Measurements from ENCODE around the gene FBXO27. TPM values are rescaled to one million over a fixed set of nuclear protein-coding genes. Genes with fewer than 3 reads are reported as not detected.

FBXO27 gene
- polyA plus RNA-seq, 1 donor from 2014 or later = 2.7 TPM

DNA sequence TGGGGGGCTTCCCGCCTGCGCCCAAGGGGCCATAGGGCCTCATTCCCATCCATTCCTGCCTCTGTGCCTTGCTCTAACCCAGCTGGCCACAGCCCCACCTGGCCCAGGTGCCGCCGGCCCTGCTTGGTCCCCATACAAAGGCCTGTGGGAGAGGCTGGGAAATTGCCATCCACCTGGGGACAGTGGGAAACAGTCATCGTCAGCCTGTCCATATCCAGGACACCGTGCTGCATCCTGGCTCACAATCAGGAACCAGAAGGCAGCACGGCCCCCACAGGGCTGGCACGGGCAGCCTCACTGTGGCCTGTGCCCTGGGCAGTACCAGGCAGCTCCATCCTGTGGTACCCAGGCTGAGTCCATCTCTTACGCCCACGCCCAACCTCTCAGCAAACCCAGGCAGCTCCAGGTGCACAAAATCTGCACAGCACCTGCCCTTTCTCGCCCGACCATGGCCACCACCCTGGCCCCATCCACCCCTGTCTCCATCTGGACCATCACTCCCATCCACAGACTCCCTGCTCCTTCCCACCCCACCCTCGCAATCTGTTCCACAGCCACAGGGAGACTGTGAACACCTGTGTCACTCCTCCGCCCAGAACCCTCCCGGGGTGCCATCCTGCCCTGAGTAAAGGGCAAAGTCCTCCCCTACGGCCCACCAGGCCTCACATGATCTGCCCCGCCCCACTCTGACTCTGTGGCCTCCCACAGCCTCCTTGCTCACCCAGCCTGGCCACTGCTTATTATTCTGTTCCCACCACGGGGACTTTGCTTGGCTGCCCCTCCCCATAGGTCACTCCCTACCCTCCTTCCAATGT, 21.1 kb upstream of the FBXO27 start:
- TF ChIP-seq EZH2 (IDR thresholded peaks at IDR 0.05; ENCODE audit: borderline replicate concordance, insufficient read depth, low read length, poor library complexity, severe bottlenecking) (no peak), POLR2AphosphoS5 (IDR thresholded peaks at IDR 0.05) (no peak), TAF1 (IDR thresholded peaks at IDR 0.05; ENCODE audit: low read depth) (no peak), MXI1 (conservative IDR thresholded peaks at IDR 0.05; ENCODE audit: poor library complexity, severe bottlenecking) (no peak), EP300 (conservative IDR thresholded peaks at IDR 0.05; ENCODE audit: poor library complexity, severe bottlenecking) (no peak), RAD21 (conservative IDR thresholded peaks at IDR 0.05) (no peak), SMC3 (conservative IDR thresholded peaks at IDR 0.05; ENCODE audit: poor library complexity) (no peak)
- TF ChIP-seq, protein P1, sequence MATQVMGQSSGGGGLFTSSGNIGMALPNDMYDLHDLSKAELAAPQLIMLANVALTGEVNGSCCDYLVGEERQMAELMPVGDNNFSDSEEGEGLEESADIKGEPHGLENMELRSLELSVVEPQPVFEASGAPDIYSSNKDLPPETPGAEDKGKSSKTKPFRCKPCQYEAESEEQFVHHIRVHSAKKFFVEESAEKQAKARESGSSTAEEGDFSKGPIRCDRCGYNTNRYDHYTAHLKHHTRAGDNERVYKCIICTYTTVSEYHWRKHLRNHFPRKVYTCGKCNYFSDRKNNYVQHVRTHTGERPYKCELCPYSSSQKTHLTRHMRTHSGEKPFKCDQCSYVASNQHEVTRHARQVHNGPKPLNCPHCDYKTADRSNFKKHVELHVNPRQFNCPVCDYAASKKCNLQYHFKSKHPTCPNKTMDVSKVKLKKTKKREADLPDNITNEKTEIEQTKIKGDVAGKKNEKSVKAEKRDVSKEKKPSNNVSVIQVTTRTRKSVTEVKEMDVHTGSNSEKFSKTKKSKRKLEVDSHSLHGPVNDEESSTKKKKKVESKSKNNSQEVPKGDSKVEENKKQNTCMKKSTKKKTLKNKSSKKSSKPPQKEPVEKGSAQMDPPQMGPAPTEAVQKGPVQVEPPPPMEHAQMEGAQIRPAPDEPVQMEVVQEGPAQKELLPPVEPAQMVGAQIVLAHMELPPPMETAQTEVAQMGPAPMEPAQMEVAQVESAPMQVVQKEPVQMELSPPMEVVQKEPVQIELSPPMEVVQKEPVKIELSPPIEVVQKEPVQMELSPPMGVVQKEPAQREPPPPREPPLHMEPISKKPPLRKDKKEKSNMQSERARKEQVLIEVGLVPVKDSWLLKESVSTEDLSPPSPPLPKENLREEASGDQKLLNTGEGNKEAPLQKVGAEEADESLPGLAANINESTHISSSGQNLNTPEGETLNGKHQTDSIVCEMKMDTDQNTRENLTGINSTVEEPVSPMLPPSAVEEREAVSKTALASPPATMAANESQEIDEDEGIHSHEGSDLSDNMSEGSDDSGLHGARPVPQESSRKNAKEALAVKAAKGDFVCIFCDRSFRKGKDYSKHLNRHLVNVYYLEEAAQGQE (IDR thresholded peaks at IDR 0.05; ENCODE audit: borderline replicate concordance) = no peak
- TF ChIP-seq, protein P2, sequence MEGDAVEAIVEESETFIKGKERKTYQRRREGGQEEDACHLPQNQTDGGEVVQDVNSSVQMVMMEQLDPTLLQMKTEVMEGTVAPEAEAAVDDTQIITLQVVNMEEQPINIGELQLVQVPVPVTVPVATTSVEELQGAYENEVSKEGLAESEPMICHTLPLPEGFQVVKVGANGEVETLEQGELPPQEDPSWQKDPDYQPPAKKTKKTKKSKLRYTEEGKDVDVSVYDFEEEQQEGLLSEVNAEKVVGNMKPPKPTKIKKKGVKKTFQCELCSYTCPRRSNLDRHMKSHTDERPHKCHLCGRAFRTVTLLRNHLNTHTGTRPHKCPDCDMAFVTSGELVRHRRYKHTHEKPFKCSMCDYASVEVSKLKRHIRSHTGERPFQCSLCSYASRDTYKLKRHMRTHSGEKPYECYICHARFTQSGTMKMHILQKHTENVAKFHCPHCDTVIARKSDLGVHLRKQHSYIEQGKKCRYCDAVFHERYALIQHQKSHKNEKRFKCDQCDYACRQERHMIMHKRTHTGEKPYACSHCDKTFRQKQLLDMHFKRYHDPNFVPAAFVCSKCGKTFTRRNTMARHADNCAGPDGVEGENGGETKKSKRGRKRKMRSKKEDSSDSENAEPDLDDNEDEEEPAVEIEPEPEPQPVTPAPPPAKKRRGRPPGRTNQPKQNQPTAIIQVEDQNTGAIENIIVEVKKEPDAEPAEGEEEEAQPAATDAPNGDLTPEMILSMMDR (IDR thresholded peaks at IDR 0.05; ENCODE audit: poor library complexity, severe bottlenecking) = no peak
- Histone ChIP-seq H2AFZ (ENCODE audit: low read depth, low read length) (no peak overlapping the region), H3K4me3 (ENCODE audit: low read length) (no peak overlapping the region), H3K27ac (ENCODE audit: low read length) (no peak overlapping the region), H3K27me3 (ENCODE audit: insufficient read depth, low read depth, low read length) (no peaks in the 10 kb centered on the region), H3K4me2 (ENCODE audit: low read length) (no peak overlapping the region), H3K9ac (ENCODE audit: low read length) (no peak overlapping the region), H3K9me3 (ENCODE audit: low read length) (no peaks in the 10 kb centered on the region), H3K9me2 (ENCODE audit: insufficient read depth, low read length) (no peaks in the 10 kb centered on the region), H3F3A (ENCODE audit: insufficient read depth, low read length, poor library complexity, severe bottlenecking) (no peaks in the 10 kb centered on the region), H4K20me1 (ENCODE audit: insufficient read depth) (no peaks in the 10 kb centered on the region), H3K36me3 (ENCODE audit: insufficient read depth, low read length) (no peaks in the 10 kb centered on the region), H3K79me2 (replicated peaks; ENCODE audit: insufficient read depth, low read length) (no peaks in the 10 kb centered on the region)

DNA sequence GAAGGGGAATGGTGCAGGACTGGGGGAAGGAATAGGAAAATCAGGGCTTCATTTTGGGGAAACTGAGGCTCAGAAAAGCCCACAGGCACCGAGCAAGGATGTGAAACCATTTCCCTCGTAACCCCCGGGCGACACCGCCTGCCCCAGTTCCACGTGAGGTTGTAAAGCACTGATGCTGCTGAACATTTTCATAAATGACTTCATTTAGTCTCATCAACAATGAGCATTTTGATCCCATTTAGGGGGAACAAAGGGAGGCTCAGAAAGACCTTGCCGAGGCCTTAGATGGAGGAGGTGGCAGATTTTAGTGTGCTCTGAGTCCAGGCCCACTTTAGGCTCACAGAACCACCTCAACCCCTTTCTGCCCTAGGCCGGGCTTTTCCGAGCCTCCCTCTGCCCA, 20.5 kb upstream of the FBXO27 start:
- no peaks in the 10 kb centered on the region for H3K79me2 ChIP-seq (replicated peaks; ENCODE audit: insufficient read depth, low read length)
- no peak overlapping the region for H2AFZ ChIP-seq (ENCODE audit: low read depth, low read length)
- H3K4me3 ChIP-seq (ENCODE audit: low read length) = no peak overlapping the region
- H3K9ac ChIP-seq (ENCODE audit: low read length) = no peak overlapping the region
- no peaks in the 10 kb centered on the region for H3K9me3 ChIP-seq (ENCODE audit: low read length)
- TF ChIP-seq RAD21 (conservative IDR thresholded peaks at IDR 0.05) (no peak), POLR2AphosphoS5 (IDR thresholded peaks at IDR 0.05) (no peak), EZH2 (IDR thresholded peaks at IDR 0.05; ENCODE audit: borderline replicate concordance, insufficient read depth, low read length, poor library complexity, severe bottlenecking) (no peak), SMC3 (conservative IDR thresholded peaks at IDR 0.05; ENCODE audit: poor library complexity) (no peak), MXI1 (conservative IDR thresholded peaks at IDR 0.05; ENCODE audit: poor library complexity, severe bottlenecking) (no peak), EP300 (conservative IDR thresholded peaks at IDR 0.05; ENCODE audit: poor library complexity, severe bottlenecking) (no peak), TAF1 (IDR thresholded peaks at IDR 0.05; ENCODE audit: low read depth) (no peak)
- TF ChIP-seq, protein P2 (IDR thresholded peaks at IDR 0.05; ENCODE audit: poor library complexity, severe bottlenecking) = no peak
- TF ChIP-seq, protein P1 (IDR thresholded peaks at IDR 0.05; ENCODE audit: borderline replicate concordance) = no peak
- no peaks in the 10 kb centered on the region for H3K36me3 ChIP-seq (ENCODE audit: insufficient read depth, low read length)
- H3K9me2 ChIP-seq (ENCODE audit: insufficient read depth, low read length) = no peaks in the 10 kb centered on the region
- H4K20me1 ChIP-seq (ENCODE audit: insufficient read depth) = no peaks in the 10 kb centered on the region
- no peak overlapping the region for H3K27ac ChIP-seq (ENCODE audit: low read length)
- H3K4me2 ChIP-seq (ENCODE audit: low read length) = no peak overlapping the region
- no peaks in the 10 kb centered on the region for H3K27me3 ChIP-seq (ENCODE audit: insufficient read depth, low read depth, low read length)
- no peaks in the 10 kb centered on the region for H3F3A ChIP-seq (ENCODE audit: insufficient read depth, low read length, poor library complexity, severe bottlenecking)

All from neural cell (in vitro differentiated cells).